Medulla oblongata (tissue), 1 donor: ENCODE results near the gene CXorf49.
"Not testable (repeated sequence)": the region's sequence is repeated elsewhere in the genome, so short reads cannot be mapped to it uniquely, and the experiment has no call there.

Experiments
- DNase-seq: peaks from one replicate; pipeline ENCODE4 v3.0.0-alpha.2; 2015; ENCODE audit errors: extremely low spot score

CXorf49 gene

DNA sequence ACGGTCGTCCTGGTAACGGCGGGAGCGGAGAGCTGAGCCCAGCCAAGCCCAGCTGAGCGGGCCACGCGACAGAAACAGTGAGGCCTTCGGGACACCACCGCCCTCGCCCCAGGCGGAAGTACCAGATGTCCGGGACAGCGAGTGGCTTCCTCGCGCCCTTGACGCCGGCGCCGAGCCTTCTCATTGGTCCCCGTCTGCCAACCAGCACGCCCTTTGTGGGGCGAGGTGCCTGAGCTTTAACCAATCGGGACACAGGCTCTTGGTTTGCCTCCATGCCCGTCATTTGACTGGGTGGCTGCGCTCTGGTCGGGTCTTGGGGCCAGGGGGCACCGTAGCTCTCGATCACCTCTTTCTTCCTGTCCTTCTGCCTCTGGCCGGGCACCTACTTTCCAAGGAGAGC, at the start of gene CXorf49:
Gene CXorf49 (minus strand): TSS at position 101 of the 400 bp plus-strand sequence. CDS start 134 bp downstream, outside the sequence.
- not testable (repeated sequence) for DNase-seq

GRCh38 chrX:71767134-71767533, 49.0 kb upstream of the CXorf49 start:
- not testable (repeated sequence) for DNase-seq

GRCh38 chrX:71765613-71766012, 47.5 kb upstream of the CXorf49 start:
- not testable (repeated sequence) for DNase-seq

- DNase-seq: not testable (repeated sequence)
These were observed 46.7 kb upstream of the CXorf49 start for GRCh38 chrX:71764832-71765231.

DNA sequence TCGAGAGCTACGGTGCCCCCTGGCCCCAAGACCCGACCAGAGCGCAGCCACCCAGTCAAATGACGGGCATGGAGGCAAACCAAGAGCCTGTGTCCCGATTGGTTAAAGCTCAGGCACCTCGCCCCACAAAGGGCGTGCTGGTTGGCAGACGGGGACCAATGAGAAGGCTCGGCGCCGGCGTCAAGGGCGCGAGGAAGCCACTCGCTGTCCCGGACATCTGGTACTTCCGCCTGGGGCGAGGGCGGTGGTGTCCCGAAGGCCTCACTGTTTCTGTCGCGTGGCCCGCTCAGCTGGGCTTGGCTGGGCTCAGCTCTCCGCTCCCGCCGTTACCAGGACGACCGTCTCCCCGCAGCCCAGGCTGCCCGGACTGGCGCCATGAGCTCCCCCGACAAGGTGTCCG, 45.0 kb upstream of the CXorf49 start, which contains the start of gene CXorf49B:
Gene CXorf49B (plus strand): TSS at position 301 of the 400 bp plus-strand sequence. CDS start 75 bp downstream, at position 376.
- not testable (repeated sequence) for DNase-seq

DNA sequence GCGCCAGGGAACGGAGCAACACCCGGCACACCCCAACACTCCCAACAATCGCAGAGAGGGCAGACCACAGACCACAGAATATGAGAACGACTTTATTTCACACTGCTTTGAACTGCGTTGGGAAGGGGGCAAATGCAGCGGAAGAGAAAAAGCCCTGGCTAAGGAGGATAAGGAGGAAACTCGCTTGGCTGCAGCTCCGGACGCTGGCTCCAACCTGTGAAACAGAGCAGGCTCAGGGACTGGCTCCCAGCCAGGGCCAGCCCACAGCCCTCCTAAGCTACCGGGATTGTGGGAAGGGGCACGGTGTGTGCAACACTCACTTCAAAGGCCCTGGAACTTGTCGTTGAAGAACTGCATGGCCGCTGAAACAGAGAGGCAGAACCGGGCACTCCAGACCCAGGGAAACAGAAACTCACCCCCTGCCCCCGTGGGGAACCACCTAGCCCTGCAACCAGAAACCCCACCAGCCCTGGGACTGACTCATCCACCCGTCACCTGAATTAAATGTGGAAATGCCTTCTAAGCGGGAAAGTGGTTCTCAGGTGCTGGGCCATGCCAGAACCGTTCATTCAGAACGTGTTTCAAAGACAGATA, 42.7 kb upstream of the CXorf49 start:
- not testable (repeated sequence) for DNase-seq

DNA sequence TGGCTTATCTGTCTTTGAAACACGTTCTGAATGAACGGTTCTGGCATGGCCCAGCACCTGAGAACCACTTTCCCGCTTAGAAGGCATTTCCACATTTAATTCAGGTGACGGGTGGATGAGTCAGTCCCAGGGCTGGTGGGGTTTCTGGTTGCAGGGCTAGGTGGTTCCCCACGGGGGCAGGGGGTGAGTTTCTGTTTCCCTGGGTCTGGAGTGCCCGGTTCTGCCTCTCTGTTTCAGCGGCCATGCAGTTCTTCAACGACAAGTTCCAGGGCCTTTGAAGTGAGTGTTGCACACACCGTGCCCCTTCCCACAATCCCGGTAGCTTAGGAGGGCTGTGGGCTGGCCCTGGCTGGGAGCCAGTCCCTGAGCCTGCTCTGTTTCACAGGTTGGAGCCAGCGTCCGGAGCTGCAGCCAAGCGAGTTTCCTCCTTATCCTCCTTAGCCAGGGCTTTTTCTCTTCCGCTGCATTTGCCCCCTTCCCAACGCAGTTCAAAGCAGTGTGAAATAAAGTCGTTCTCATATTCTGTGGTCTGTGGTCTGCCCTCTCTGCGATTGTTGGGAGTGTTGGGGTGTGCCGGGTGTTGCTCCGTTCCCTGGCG, 2.3 kb upstream of the CXorf49 start:
- DNase-seq: not testable (repeated sequence)

GRCh38 chrX:71719195-71719594, 1.1 kb upstream of the CXorf49 start:
- DNase-seq: not testable (repeated sequence)

- not testable (repeated sequence) for DNase-seq
These were observed 1.8 kb downstream of the CXorf49 start for GRCh38 chrX:71716323-71716722.

DNA sequence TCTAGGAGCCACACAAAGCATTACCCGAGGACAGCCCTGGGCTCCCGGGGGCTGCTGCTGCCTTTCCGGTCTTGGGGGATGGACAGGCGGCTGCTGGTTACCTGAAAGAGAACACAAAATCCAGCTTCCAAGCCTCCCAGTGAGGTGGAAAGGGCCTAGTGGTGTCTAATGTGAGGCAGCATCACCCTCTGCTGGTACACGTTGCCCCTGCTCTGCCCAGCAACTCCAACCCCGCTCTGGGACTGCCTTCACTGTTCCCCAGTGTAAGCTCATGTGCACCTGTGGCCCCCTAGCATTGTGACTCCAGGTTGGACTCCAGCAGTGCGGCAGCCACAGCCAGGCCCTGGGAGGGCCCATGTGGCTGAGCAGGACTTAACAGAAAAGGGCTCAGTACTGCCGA, 2.5 kb downstream of the CXorf49 start:
- not testable (repeated sequence) for DNase-seq

- DNase-seq: not testable (repeated sequence)
These were observed 4.0 kb downstream of the CXorf49 start for GRCh38 chrX:71714064-71714463.

DNA sequence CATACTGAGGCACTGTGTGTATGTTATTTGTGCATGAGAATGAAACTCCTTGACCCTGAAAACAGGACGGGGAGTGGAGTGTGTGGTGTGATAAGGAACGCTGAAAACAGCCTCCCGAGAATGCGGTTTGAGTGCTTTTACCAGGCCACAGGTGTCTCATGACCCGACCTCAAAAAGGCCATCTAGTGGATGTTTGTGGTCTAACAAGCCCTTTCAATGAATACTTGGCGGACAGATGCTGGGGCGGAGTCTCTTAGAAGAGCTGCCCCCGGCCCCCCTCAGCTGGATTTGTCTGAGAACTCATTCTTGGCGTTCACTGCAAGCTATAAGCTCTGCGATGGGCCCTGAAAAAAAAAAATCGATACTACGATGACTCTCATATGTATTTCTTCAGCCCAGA, 15.2 kb downstream of the CXorf49 start:
- DNase-seq: not testable (repeated sequence)

DNA sequence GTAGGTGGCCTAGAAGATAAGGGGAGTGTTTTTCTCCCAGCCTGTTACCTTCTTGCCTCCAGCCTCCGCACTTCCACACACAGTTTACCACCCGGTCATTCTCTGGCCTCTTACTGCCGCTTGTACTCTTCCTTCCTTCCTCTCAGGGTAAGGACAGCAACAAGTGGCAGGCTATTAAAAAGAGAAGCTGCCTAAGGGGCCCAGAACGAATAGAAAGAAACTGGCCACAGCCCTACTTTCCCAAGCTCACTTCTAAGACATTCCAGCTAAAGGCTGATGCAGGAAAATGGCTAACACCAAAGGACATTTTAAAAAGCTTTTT, 19.1 kb downstream of the CXorf49 start:
- DNase-seq: not testable (repeated sequence)

DNA sequence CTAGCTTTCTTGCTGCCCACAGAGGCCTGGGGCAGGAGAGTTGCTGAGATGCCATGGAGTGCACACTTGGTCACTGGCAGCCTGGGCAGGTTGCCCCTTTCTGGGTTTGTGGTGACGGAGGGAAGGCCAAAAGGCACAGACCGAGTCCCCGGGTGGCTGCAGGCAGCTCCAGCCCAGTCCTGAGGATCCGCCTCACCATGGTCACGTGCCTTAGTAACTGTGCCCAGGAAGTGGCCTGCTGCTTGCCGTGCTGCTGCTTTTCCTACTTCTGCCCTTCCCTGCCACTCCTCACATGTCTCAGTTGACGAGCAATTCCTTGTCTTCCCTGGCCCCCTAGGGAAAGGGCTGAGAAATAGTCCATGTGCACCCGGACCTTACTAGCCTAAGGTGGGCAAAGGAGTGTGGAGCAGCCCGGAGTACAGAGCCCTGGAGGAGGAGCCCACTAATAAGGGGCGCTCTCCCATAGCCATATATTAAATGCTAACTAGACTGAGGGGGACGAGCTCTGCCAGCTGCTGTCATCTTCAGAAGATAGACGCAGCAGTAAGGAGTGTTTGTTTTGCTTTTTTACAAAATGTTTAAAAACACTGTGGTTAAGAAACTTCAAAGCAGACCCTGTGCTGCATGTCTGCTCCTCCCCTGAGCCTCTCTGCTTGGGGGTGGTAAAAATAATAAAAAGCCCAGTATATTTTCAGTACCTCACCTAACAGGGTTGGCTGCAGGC, 19.6 kb downstream of the CXorf49 start:
- not testable (repeated sequence) for DNase-seq

DNA sequence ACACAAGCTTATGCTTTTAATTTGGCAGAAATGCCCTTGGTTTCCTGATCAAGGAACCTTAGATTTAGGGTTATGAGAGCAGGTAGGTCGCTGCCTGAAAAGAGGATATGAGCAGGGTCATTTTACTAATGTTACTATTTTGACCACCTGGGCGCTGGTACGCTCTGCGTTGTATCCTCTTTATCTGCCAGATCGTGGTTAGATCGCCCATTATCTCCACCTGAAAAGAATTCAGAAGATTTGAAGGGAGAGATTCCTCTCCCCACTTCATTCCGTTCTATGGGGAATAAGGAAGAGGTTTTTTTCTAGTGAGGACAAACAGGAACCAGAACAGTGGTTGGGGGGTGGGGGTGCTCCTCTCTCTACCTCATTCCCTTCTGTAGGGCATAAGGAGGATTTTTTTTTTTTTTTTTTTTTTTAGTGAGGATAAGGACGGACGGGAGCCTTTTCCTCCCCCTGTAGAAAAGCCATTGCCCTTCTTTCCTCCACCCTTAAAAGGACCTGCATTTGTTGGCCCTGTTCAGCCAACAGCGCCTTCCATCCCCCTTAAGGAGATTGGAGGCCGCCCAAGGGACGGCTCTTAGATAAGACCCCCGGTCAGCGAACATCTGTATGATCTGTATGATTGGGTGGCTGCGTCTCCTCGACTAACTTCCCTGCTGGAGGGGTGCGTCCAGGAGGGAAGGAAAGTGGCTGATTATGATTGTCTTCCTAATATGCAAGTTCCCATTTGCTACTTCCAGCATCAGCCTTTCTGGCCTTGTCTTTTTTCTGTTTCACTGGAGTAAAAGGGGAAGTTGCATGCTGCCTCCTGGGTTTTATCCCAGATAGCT, 20.4 kb downstream of the CXorf49 start:
- DNase-seq: not testable (repeated sequence)

DNA sequence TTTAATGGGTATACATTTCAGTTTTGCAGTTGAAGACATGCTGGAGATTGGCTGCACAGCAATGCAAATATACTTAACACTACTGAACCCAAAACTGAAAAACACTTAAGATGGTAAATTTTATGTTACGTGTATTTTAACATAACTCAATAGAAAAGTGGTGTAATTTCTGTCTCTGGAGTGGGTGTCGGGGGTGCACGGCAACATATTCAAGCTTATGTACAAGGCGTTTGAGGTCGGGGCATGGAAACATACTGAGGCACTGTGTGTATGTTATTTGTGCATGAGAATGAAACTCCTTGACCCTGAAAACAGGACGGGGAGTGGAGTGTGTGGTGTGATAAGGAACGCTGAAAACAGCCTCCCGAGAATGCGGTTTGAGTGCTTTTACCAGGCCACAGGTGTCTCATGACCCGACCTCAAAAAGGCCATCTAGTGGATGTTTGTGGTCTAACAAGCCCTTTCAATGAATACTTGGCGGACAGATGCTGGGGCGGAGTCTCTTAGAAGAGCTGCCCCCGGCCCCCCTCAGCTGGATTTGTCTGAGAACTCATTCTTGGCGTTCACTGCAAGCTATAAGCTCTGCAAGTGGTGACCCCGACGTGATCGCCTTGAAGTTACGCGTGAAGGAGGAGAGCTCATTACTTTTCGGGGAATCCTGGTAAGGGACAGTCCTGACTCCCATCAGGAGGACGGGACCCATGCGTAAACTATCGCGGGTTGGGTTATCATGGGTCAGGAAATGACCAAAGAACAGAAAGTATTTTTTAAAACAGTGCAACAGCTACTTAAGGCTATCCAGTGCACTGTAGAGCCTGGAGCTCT, 21.2 kb downstream of the CXorf49 start:
- DNase-seq: not testable (repeated sequence)

- DNase-seq: no peak
These were observed 38.4 kb downstream of the CXorf49 start for GRCh38 chrX:71679575-71680207.

DNA sequence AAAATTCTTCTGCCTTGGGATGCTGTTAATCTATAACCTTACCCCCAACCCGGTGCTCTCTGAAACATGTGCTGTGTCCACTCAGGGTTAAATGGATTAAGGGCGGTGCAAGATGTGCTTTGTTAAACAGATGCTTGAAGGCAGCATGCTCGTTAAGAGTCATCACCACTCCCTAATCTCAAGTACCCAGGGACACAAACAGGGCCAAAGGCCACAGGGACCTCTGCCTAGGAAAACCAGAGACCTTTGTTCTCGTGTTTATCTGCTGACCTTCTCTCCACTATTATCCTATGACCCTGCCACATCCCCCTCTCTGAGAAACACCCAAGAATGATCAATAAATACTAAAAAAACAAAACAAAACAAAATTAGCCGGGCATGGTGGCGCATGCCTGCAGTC, 40.9 kb downstream of the CXorf49 start:
- not testable (repeated sequence) for DNase-seq

DNA sequence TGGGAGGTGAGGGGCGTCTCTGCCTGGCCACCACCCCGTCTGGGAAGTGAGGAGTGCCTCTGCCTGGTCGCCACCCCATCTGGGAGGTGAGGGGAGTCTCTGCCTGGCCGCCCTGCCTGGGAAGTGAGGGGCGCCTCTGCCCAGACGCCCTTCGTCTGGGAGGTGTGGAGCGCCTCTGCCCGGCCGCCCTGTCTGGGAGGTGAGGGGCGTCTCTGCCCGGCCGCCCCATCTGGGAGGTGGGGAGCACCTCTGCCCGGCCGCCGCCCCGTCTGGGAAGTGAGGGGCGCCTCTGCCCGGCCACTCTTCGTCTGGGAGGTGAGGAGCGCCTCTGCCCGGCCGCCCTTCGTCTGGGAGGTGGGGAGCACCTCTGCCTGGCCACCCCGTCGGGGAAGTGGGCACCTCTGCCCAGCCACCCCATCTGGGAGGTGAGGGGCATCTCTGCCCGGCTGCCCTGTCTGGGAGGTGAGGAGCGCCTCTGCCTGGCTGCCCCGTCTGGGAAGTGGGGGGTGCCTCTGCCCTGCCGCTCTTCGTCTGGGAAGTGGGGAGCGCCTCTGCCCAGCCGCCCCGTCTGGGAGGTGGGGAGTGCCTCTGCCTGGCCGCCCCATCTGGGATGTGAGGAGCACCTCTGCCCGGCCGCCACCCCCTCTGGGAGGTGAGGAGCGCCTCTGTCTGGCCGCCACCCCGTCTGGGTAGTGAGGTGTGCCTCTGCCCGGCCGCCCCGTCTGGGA, 41.9 kb downstream of the CXorf49 start:
- not testable (repeated sequence) for DNase-seq

GRCh38 chrX:71675636-71676035, 42.4 kb downstream of the CXorf49 start:
- not testable (repeated sequence) for DNase-seq
